AG20443 (cell line): ENCODE results near the gene MANBA.
"Not testable (repeated sequence)": the region's sequence is repeated elsewhere in the genome, so short reads cannot be mapped to it uniquely, and the experiment has no call there.

ENCODE experiments used
- DNase-seq: peaks from one replicate; pipeline ENCODE4 v3.0.0; 2012; ENCODE audit warnings: low spot score, mixed read lengths

Gene MANBA

GRCh38 chr4:102722740-102723139 lies 38.0 kb downstream of the MANBA start:
- DNase-seq: no peak

- DNase-seq: not testable (repeated sequence)
Observed at GRCh38 chr4:102718833-102719575, 41.8 kb downstream of the MANBA start.

DNA sequence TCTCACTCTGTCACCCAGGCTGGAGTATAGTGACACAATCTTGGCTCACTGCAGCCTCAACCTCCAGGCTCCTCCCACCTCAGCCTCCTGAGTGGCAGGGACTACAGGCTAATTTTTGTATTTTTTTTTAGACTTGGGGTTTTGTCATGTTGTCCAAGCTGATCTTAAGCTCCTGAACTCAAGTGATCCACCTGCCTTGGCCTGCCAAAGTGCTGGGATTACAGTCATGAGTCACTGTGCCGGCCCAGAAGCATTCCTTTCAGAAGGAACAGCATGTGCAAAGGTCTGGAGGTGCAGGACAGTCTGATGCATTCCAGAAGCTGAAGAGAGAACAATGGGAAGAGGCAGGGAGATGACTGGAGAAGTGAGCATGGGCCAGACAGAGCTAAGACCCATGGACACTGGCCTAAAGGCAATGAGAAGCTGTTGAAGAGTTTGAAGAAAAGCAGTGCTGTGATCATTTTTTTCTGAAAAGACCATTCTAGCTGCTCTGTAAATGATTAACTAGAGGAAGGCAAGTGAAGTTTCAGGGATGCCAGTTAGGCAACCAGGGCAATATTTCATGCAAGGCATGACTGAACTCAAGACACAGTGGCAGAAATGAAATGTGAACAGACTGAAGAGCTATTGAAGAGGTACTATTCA lies 43.2 kb downstream of the MANBA start:
- no peak for DNase-seq

DNA sequence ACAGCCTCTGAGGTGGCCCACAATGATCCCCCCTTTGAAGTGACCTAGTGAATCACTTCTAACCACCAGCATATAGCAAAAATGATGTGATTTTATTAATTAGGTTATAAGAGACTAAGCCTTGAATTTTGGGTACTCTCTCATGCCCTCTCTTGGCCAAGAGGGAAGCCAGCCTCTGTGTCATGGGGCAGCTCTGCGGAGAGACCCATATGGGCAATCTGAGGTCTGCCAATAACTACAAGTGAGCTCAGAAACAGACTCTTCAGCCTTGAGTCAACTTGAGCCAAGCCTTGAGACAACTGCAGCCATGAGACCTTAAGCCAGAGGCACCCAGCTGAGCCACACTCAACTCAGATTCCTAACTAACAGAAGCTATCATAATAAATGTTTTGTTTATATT lies 45.7 kb downstream of the MANBA start:
- no peak for DNase-seq

DNA sequence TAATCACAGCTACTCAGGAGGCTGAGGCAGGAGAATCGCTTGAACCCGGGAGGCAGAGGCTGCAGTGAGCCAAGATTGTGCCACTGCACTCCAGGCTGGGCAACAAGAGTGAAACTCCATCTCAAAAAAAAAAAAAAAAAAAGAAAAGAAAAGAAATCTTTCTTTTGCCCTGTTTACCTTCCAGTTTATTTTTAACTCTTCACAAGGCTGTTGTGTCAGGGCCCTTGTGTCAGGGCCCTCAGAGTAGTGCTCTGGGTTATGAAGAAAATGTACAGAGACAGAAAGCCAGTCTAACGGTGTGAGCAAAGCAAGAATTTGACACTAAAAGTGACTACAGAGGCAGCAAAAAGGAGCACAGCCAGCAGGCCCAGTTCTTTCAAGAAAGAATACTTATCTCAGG lies 47.0 kb downstream of the MANBA start:
- not testable (repeated sequence) for DNase-seq

- peak; percentile 44 for DNase-seq
Observed at GRCh38 chr4:102713096-102713495, 47.7 kb downstream of the MANBA start.

DNA sequence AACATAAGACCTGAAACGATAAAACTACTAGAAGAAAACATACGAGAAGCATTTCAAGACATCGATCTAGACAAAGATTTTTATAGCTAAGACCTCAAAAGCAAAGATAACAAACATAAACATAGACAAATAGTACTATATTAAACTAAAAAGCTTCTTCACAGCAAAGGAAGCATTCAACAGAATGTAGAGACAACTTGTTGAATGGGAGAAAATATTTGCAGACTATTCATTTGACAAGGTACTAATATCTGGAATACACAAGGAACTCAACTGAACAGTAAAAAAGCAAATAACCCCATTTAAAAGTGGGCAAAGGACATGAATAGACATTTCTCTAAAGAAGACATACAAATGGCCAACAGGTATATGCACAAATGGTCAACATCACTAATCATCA lies 49.8 kb downstream of the MANBA start:
- no peak for DNase-seq

DNA sequence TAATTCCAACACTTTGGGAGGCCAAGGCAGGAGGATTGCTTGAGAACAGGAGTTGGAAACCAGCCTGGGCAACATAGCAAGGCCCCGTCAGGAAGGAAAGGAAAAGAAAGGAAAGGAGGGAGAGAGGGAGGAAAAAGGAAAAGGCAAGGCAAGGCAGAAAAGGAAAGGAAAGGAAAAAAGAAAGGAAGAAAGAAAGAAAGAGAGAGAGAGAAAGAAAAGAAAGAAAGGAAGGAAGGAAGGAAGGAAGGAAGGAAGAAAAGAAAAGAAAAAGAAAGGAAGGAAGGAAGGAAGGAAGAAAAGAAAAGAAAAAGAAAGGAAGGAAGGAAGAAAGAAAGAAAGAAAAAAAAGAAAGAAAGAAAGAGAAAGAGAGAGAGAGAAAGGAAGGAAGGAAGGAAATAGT lies 51.7 kb downstream of the MANBA start:
- not testable (repeated sequence) for DNase-seq

- no peak for DNase-seq
Observed at GRCh38 chr4:102707150-102707549, 53.6 kb downstream of the MANBA start.

DNA sequence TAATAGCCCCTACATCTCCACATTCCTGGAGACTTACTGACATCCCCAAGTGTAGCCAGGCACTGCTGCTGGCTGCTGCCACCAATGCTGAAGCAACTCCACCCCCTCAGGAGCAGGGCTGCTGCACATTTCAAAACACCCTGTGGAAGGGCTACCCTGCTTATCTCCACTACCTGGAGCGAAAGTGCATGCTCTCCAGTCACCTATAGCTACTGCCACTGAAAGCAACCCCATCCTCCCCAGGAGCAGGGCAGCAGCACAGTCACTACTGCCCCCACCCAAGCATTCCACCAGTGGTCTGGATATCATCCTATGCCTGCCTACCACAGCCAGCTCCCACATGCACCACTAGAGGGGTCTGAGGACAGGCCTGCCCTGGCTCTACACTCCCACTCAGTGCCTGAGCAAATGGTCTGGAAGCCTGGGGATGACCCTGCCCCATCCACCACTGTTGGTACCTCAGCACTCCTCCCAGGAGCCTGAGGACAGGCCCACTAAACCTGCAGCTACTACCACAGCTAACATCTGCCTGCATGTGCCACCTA lies 55.3 kb downstream of the MANBA start:
- peak; percentile 13 for DNase-seq

DNA sequence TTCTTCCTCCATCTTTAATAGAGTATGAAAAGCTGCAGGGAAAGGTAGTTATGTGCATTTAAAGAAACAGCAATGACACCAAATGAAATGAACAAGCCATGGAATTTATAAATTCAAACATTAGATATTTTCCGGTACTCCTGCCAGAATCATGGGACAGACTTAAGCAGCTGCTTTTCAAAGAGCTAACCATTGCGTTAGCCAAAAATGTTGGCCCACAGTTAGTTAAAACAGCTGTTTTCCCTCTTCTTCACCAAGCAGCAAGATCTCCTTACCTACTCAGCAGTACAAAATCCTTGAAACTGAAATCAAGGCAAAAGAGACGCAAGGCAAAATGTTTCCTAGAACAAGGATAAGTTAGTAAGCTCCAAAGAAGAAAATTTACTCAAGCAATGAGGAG lies 64.0 kb downstream of the MANBA start:
- DNase-seq: no peak

- no peak for DNase-seq
Observed at GRCh38 chr4:102694791-102695190, 66.0 kb downstream of the MANBA start.

DNA sequence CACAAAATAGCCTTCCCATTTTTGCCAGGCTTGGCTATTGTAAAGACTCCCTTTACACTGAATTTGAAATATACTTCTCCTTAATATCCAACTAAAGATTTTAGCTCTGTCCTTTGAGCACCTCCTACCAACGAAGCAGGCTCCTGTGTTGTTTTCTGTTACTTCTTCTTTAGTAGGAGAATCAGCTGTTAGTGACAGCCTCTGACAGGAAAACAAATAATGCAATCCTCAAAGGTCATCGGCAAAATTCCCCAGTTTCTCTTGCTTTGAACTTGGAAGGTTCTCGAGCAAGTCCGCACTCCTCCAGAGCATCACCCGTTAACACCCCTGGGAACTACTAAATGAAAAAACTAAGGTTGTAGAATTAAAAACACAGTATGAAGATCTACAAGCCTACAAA lies 66.9 kb downstream of the MANBA start:
- DNase-seq: no peak

DNA sequence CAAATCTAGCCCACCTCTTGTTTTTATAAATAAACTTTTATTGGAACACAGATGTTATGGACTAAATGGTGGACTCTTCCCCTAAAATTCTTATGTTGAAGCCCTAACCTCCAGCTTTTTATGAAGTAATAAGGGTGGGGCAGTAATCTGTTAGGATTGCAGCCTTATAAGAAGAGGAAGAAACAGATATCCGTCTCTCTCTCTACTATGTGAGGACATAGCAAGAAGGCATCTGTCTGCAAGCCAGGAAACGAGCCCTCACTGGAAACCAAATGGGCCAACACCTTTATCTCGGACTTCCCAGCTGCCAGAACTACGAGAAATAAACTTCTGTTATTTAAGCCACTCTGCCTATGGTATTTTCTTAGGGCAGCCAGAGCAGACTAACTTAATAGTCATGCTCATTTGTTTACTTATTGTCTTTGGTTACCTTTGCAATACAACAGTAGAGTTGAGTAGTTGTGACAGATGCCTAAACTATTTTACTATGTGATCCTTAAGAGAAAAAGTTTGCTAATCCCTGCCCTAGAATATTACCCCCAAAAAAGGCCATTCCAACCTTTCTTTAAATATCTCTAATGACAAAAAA lies 67.4 kb downstream of the MANBA start:
- DNase-seq: no peak

- no peak for DNase-seq
Observed at GRCh38 chr4:102692474-102692873, 68.3 kb downstream of the MANBA start.

GRCh38 chr4:102687982-102688433 lies 72.8 kb downstream of the MANBA start:
- no peak for DNase-seq

DNA sequence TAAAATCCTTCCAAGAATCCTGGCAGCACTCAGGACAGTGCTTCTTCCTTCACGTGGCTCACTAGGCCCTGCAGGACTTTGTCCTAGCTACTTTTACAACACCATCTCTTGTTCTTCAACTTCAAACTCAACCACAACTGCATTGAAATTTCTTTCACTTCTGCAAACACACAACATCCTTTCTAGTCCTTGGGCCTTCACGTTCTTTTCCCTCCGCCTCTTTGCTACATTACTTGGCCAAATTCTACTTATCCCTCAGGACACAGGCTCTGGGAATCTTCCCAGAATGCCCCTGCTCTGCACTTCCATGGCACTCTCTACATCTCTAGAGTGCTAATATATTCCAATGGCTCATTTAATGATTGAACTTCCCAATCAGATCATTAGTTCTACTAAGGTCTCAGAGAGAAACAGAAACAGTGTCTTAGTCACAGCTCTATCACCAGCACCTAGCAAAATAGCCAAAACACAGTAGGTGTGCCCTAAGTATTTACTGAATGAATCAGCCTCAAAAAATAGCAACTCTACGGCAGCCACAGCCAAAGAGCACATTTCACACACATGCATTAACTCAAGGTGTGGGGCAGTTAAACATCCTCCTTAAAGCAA lies 73.3 kb downstream of the MANBA start:
- peak; percentile 25 for DNase-seq

DNA sequence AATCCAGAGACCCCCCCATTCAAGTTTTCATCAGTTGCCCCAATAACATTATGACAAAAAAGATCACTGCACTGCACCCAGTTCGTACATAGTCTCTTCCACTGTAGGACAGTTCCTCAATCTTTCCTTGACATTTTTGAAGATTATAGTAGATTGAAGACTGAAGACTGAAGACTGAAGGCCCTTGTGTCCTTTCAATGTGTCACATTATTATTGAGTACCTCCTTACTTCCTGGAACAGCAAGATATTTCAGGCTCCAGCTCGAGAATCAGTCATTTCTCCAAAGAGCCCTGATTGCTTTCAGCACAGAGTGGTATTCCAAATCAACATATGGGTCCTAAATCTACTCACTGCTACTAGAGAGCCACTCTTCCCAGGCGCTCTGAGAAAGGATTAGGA lies 75.0 kb downstream of the MANBA start:
- no peak for DNase-seq

- DNase-seq: no peak
Observed at GRCh38 chr4:102684610-102685052, 76.1 kb downstream of the MANBA start.

- DNase-seq: no peak
Observed at GRCh38 chr4:102683881-102684609, 76.7 kb downstream of the MANBA start.

- DNase-seq: no peak
Observed at GRCh38 chr4:102678695-102679335, 82.0 kb downstream of the MANBA start.
